GM18858 (cell line): ENCODE measurements around the gene MRI1.
"Not testable (repeated sequence)": the region's sequence is repeated elsewhere in the genome, so short reads cannot be mapped to it uniquely, and the experiment has no call there.

Experiments
- ATAC-seq: cut with Tn5 transposase; IDR thresholded peaks from one replicate; pipeline ENCODE4 v1.9.1; 2021; ENCODE audit not compliant: unreplicated experiment

Gene MRI1

GRCh38 chr19:13758795-13759194, 5.5 kb upstream of the MRI1 start:
- ATAC-seq = no peak

DNA sequence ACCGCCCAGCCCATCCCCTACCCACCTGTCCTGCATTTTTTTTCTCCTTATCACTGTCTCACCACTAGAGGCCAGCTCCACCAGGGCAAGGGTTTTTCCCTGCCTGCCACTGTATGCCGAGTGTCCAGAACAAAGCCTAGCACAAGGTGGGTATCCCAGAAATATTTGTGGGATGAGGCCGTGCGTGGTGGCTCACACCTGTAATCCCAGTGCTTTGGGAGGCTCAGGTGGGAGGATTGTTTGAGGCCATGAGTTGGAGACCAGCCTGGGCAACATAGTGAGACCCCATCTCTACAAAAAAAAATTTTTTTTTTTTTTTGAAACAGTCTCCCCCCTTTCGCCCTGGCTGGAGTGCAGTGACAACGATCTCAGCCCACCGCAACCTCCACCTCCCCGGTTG, 2.9 kb upstream of the MRI1 start:
- no peak for ATAC-seq

DNA sequence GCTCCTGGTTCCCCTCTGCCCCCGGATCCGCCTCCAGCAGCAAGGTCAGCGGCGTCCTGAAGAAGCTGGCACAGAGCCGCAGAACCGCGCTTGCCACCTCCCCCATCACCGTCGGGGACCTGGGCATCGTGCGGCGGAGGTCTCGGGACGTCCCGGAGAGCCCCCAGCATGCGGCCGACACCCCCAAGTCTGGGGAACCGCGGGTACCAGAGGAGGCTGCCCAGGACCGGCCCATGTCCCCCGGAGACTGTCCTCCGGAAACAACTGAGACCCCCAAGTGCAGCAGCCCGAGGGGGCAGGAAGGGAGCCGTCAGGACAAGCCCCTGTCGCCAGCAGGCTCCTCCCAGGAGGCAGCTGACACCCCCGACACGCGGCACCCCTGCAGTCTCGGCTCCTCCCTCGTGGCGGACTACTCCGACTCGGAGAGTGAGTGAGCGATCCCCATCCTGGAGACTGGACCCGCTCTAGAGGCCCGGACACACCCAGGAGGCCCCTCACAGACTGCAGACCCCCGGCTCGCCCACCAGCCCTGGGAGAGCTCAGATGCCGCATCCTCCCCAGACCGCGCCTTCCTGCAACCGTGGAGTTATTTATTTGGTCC, 1.6 kb upstream of the MRI1 start:
- ATAC-seq = no peak

- ATAC-seq = no peak
Measured at GRCh38 chr19:13763265-13763664, 1.1 kb upstream of the MRI1 start.

DNA sequence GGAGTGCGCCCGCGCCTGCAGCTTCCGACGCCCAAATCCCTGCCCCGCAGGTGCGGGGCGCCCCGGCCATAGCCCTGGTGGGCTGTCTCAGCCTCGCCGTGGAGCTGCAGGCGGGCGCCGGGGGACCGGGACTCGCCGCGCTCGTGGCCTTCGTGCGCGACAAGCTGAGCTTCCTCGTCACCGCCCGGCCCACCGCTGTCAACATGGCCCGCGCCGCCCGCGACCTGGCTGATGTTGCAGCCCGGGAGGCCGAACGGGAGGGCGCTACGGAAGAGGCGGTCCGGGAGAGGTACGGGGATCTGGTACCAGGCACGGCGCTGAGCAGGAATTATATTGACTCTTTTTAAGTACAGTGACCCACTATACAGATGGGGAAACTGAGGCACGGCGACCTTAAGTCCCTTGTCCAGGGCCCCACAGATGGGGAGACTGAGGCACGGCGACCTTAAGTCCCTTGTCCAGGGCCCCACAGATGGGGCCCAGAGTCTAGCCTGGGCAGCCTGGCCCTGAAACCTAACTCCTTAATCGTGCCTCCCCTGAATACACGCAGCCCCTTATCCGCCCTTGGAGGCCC, 586 bp downstream of the MRI1 start:
- no peak for ATAC-seq

DNA sequence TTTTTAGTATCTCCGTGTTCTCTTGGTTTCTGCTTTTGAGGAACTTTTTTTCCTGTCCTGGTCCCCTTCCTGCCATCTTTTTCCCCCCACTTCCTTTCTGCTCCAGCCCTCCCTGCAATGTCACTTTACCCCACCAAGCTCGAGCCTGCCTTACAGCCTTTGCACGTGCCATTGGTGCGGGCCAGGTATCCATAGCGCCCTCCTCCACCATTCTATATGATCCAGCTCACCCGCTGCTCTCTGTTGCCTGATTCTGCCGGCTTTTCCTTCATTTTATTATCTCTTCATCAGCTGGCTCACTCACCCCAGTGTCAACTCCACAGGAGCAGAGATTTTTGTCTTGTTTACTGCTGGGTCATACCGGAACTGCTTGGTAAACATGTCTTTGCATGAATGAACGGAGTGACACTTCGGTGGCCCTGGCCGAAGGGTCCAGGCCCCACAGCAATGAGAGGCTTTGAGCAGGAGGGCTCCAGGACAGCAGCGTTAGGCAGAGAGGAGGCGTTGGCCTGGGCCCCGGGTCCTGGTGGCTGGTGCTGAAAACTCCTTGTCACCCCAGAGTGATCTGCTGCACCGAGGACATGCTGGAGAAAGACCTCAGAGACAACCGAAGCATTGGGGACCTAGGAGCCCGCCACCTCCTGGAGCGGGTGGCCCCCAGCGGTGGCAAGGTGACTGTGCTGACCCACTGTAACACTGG, 1.2 kb downstream of the MRI1 start:
- no peak for ATAC-seq

GRCh38 chr19:13766095-13766481, 1.8 kb downstream of the MRI1 start:
- ATAC-seq = no peak

- no peak for ATAC-seq
Measured at GRCh38 chr19:13768510-13768909, 4.2 kb downstream of the MRI1 start.

DNA sequence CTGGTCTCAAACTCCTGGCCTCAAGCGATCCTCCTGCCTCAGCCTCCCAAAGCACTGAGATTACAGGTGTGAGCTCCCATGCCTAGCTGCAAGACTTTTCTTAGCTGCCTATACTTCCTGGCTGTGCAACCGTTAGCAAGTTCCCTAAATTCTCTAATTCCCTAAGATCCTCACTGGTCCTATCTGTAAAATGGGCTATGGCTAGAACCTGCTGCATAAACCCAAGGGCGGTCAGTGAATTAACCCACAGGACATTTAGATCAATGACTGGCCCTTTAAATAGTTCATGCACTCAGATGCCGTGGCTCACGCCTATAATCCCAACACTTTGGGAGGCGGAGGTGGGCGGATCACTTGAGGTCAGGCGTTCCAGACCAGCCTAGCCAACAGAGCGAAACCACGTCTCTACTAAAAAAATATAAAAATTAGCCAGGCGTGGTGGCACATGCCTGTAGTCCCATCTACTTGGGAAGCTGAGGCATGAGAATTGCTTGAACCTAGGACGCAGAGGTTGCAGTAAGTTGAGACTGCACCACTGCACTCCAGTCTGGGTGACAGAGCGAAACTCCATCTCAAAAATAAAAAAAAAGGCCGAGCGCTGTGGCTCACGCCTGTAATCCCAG, 5.8 kb downstream of the MRI1 start:
- ATAC-seq = no peak

- peak; percentile 92 for ATAC-seq
Measured at GRCh38 chr19:13774217-13775191, 10.2 kb downstream of the MRI1 start, which contains the start of gene C19orf53. C19orf53 (plus strand) TSS chr19:13774456; CDS start chr19:13774478, 22 bp downstream.

GRCh38 chr19:13778398-13778797, 14.1 kb downstream of the MRI1 start:
- ATAC-seq = no peak

DNA sequence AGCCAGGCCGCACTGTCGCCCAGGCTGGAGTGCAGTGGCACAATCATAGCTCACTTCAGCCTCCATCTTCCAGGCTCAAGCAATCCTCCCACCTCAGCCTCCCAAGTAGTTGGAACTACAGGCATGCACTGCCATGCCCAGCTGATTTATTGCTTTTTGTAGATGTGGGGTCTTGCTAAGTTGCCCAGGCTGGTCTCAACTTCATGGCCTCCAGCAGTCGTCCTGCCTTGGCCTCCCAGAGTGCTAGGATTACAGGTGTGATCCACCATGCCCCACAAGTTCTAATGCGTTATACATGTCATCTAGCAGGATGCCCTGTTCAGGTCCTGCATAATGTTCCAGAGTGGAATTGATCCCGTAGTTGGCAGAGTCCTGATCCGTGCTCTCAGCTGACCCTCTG, 14.5 kb downstream of the MRI1 start:
- ATAC-seq = no peak

GRCh38 chr19:13779794-13780193, 15.5 kb downstream of the MRI1 start:
- ATAC-seq = not testable (repeated sequence)

DNA sequence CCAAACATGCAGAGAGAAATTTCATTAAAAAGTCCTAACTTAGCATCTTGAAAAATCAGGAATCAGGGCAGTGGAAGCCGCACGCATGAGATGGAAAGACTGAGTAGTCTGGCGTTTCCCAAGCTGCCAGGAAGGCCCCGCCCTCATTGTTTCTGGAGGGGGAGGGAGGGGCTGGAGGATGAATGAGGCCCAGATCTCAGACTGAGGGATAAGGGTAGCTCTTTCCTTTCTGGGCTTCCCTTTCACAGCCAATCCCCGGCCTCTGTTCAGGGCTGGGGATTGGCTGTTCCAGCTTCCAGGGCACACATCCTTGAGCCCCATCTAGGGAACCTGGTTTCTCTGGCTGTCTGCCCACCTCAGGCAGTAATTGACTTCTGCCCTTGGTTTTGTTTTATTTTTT, 17.2 kb downstream of the MRI1 start:
- ATAC-seq = no peak

GRCh38 chr19:13782537-13782936, 18.2 kb downstream of the MRI1 start:
- no peak for ATAC-seq

DNA sequence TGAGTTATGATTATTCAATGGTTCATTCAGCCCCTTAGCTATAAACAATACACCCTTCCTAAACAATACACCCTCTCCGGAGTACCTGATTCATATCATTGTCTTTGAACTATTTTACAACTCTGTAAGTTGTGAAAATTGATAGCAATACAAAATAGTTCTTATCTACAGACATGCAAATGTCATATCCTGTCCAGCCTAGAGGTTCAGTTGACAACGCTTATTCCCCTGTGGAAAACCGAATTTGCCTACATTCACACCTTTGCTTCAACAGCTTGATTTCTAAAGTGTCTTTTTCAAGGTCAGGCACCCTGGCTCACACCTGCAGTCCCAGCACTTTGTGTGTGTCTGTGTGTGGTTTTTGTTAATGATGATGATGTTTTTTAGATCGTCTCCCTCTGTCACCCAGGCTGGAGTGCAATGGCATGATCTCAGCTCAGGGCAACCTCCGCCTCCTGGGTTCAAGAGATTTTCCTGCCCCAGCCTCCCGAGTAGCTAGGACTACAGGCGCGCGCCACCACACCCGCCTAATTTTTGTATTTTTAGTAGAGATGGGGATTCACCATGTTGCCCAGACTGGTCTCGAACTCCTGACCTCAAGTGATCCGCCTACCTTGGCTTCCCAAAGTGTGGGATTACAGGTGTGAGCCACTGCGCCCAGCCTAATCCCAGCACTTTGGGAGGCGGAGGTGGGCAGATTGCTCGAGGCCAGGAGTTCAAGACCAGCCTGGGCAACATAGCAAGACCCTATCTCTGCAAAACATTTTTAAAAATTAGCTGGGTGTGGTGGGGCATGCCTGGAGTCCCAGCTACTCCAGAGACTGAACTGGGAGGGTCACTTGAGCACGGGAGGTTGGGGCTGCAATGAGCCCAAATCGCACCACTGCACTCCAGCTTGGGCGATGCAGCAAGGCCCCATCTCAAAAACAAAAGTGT, 19.5 kb downstream of the MRI1 start:
- ATAC-seq = no peak

DNA sequence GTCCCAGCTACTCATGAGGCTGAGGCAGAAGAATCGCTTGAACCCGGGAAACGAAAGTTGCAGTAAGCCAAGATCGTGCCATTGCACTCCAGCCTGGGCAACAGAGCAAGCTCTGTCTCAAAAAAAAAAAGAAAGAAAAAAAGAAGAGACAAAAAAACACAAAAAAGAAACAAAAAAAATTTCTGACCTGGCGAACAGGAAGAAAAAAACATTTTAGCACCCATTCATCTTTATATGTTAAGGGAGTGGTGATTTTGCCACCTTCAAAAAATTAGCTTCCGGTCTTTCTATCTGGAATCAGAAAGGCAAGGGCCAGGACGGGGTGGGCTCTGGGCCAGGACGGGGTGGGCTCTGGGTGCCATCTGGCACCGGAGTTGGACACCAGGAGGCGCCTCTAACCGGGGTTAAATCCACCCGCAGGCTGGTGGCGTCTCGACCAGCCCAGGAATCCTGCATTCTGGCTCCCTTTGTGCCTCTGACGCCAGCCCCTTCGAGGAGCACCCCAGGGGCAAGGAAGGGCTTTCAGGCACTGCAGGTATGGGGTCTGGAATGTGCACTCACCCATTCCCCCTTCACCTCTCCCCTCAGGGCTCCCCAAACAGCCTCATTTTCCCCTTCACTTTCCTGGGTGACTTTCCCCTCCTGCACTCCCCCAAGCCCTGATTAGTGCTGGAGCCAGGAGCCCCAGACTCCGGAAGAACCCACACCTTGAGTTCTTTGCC, 20.6 kb downstream of the MRI1 start:
- ATAC-seq = no peak

GRCh38 chr19:13788991-13789390, 24.7 kb downstream of the MRI1 start:
- no peak for ATAC-seq

DNA sequence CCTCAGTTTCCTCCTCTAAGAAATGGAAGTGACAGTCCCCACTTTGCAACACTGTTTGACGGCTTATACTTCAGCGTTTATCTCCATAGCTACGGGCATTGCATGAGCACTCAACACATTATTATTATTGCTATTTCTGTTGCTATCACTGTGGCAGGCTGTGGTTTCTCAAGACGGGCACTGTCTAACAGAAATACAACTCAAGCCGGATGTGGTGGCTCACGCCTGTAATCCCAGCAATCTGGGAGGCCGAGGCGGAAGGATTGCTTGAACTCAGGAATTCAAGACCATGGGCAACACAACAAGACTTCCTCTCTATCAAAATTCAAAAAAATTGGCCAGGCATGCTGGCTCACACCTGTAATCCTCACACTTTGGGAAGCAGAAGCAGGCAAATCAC, 26.0 kb downstream of the MRI1 start:
- no peak for ATAC-seq
